Measurements from ENCODE around the gene DAD1.
"Not testable (repeated sequence)": the region's sequence is repeated elsewhere in the genome, so short reads cannot be mapped to it uniquely, and the experiment has no call there.

The DAD1 gene

DNA sequence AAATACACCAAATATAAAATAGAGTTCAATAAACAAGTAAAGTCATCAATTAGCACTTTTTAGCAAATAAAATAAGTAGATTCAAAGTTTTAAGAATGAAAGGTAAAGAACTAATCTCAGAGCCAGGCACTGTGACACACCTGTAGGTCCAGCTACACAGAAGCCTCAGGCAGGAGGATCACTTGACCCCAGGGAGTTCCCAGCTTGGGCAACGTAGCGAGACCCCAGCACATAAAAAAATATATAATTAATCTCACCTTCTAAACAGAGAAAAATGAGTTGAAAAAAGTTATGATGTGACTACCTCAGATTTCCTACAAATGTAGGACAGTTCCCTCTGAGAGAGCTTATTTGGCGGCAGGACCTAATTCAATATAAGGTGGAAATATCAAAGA is 19.3 kb downstream of the DAD1 start:
- TF ChIP-seq, protein P1, sequence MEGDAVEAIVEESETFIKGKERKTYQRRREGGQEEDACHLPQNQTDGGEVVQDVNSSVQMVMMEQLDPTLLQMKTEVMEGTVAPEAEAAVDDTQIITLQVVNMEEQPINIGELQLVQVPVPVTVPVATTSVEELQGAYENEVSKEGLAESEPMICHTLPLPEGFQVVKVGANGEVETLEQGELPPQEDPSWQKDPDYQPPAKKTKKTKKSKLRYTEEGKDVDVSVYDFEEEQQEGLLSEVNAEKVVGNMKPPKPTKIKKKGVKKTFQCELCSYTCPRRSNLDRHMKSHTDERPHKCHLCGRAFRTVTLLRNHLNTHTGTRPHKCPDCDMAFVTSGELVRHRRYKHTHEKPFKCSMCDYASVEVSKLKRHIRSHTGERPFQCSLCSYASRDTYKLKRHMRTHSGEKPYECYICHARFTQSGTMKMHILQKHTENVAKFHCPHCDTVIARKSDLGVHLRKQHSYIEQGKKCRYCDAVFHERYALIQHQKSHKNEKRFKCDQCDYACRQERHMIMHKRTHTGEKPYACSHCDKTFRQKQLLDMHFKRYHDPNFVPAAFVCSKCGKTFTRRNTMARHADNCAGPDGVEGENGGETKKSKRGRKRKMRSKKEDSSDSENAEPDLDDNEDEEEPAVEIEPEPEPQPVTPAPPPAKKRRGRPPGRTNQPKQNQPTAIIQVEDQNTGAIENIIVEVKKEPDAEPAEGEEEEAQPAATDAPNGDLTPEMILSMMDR (IDR thresholded peaks at IDR 0.05; ENCODE audit: insufficient read depth, missing control alignments) = no peak
- FAIRE-seq = no peak
- no peak for DNase-seq (ENCODE audit: insufficient read length, low spot score)

DNA sequence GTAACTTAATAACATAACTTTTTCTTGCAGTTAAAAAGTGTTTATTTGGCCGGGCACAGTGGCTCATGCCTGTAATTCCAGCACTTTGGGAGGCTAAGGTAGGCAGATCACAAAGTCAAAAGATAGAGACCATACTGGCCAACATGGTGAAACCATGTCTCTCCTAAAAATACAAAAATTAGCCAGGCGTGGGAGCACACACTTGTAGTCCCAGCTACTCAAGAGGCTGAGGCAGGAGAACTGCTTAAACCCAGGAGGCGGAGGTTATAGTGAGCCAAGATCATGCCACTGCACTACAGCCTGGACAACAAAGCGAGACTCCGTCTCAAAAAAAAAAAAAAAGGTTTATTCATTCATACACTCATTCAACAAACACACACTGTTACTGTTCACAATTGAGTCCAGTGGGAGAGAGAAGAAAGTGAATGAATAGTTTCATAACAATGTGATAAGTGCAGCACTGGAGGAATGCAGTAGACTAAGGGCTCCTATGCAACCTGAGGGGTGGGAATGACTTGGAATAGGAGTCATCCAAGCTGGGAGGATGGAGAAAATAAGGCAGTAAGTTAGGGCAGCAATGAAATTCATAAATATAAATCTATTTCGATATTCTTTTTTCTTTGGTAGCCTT is 19.8 kb downstream of the DAD1 start:
- DNase-seq (ENCODE audit: insufficient read length, low spot score) (no peak), FAIRE-seq (no peak)
- TF ChIP-seq, protein P1 (IDR thresholded peaks at IDR 0.05; ENCODE audit: insufficient read depth, missing control alignments) = no peak

DNA sequence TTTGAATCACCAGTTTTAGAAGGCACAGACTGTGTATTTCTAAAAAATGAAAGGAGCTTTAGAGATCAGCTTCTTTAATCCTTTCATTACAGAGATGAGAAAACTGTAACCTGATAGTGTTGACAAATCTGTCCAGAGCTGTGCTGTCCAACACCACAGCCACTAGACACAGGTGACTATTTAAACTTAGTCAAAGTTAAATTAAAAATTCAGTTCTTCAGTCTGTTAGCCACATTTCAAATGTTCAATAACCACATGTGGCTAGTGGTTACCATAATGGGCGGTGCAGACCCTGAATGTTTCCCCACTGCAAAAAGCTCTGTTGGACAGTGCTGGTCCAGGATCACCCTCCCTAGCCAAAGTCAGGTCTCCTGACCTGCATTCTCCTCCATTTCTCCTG is 21.6 kb downstream of the DAD1 start:
- TF ChIP-seq, protein P1 (IDR thresholded peaks at IDR 0.05; ENCODE audit: insufficient read depth, missing control alignments) = no peak
- no peak for DNase-seq (ENCODE audit: insufficient read length, low spot score)
- no peak for FAIRE-seq

DNA sequence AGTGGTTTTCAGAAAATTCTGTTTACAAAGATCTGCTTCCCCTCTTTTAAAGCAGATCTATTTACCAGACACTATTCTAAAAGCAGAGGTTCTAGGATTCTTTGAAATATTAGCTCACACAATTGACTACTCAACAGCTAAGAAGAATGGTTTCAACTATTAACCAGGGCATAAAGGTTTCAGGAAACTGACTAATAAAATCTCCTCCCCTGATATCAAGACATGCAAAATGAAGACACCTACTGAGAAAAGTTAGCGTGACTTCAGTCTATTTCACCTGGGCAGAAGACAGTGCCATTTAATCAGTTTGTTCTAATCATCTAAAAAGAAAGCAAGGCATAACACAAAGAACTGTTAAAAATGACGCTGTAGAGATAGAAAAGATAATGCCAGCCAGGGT is 22.2 kb downstream of the DAD1 start:
- FAIRE-seq (peak; percentile 77), DNase-seq (ENCODE audit: insufficient read length, low spot score) (no peak)
- TF ChIP-seq, protein P1 (IDR thresholded peaks at IDR 0.05; ENCODE audit: insufficient read depth, missing control alignments) = no peak

DNA sequence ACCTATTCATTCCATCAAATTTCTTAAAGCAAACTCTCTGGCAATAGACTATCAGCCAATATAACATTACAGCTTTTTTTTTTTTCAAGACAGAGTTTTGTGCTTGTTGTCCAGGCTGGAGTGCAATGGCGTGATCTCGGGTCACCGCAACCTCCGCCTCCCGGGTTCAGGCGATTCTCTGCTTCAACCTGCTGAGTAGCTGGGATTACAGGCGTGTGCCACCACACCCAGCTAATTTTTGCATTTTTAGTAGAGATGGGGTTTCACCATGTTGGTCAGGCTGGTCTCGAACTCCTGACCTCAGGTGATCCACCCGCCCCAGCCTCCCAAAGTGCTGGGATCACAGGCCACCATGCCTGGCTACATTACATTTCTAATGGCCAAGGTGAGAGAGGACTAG is 22.8 kb downstream of the DAD1 start:
- FAIRE-seq; DNase-seq (ENCODE audit: insufficient read length, low spot score): not testable (repeated sequence)

DNA sequence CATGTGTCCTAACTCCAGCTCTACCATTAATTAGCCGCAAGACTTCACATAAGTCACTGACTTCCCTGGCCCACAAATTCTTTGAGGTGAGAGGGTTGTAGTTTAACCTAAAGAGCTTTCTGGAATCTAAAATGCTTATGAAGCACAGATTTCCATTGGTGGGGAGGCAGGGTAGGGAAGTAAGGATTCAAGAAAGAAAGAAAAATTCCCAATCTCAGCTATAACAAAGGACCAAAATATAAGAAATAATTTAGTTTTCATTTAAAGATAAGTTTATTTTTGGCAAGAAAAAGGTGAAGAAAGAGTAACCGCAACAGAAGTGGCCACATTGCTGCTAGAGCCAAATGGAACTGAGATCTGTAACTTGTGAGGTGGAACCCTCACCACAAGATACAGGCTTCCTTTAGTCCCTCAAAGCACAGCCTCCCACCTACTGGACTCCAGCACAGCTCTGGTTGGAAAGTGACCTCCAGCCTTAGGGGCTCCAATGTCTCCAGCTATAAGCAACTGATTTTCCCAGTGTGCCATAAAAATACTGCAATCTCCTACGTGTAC is 23.6 kb downstream of the DAD1 start:
- TF ChIP-seq, protein P1 (IDR thresholded peaks at IDR 0.05; ENCODE audit: insufficient read depth, missing control alignments) = no peak
- DNase-seq (ENCODE audit: insufficient read length, low spot score) (no peak), FAIRE-seq (no peak)

DNA sequence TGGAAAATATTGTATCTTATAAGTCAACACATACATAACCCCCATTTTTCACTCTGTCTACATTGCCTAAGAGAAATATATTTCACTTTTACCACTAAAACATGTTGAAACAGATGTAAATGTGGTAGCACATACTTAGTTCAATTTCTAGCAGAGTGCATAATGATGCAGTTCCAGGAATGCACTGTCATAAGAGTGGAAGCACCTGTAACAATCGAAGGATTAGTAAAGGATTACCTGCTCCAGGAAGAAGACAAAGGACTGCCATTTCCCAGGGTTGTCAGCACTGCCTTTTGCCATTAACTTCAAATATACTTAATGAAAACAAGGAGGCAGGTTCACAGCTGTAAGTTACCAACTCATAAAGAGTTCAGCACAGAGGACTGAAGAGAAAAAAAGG is 24.6 kb downstream of the DAD1 start:
- DNase-seq (ENCODE audit: insufficient read length, low spot score) (no peak), FAIRE-seq (no peak)
- TF ChIP-seq, protein P1 (IDR thresholded peaks at IDR 0.05; ENCODE audit: insufficient read depth, missing control alignments) = no peak
